Liver (tissue), 9 donors: ENCODE results near the gene TNFRSF1B. TPM values are rescaled to one million over a fixed set of nuclear protein-coding genes. Genes with fewer than 3 reads are reported as not detected.

Source experiments
- DNase-seq: peaks from one replicate; pipeline ENCODE4 v3.0.0-alpha.2; 2017; ENCODE audit warnings: low spot score
- H3K27ac ChIP-seq, 2 donors: one replicate each; pipeline ENCODE4 v1.7.0; 2013; ENCODE audit warnings: inconsistent platforms in 2 of 2, low read length in 2 of 2, control low read depth in 1 of 2, low read depth in 1 of 2, mild to moderate bottlenecking in 1 of 2
- H3K27me3 ChIP-seq, 4 donors: one replicate each; pipeline versions ENCODE4 v1.6.1 to v1.7.0; 2013; ENCODE audit warnings: low read length in 3 of 4, inconsistent platforms in 1 of 4, mild to moderate bottlenecking in 1 of 4, moderate library complexity in 1 of 4; ENCODE audit not compliant: control insufficient read depth in 4 of 4, insufficient read depth in 4 of 4
- H3K36me3 ChIP-seq, 4 donors: one replicate each; pipeline versions ENCODE4 v1.6.1 to v1.7.0; 2013; ENCODE audit warnings: low read length in 3 of 4, mild to moderate bottlenecking in 3 of 4, low read depth in 1 of 4, moderate library complexity in 1 of 4; ENCODE audit not compliant: control insufficient read depth in 4 of 4, insufficient read depth in 3 of 4
- H3K4me1 ChIP-seq, 4 donors: one replicate each; pipeline versions ENCODE4 v1.6.1 to v1.7.0; 2013; ENCODE audit warnings: low read length in 3 of 4, mild to moderate bottlenecking in 3 of 4, moderate library complexity in 1 of 4; ENCODE audit not compliant: control insufficient read depth in 4 of 4, insufficient read depth in 4 of 4
- H3K4me3 ChIP-seq, 3 donors: one replicate each; pipeline versions ENCODE4 v1.6.1 to v1.7.0; 2013; ENCODE audit warnings: low read length in 3 of 3, control low read depth in 1 of 3, low read depth in 1 of 3, mild to moderate bottlenecking in 1 of 3
- H3K9ac ChIP-seq, 2 donors: one replicate each; pipeline ENCODE4 v1.7.0; 2013; ENCODE audit warnings: low read length in 2 of 2, mild to moderate bottlenecking in 2 of 2, moderate library complexity in 2 of 2, control low read depth in 1 of 2, low read depth in 1 of 2
- H3K9me3 ChIP-seq, 4 donors: one replicate each; pipeline versions ENCODE4 v1.6.1 to v1.7.0; 2013; ENCODE audit warnings: low read length in 3 of 4; ENCODE audit not compliant: control insufficient read depth in 4 of 4
- EGR1 ChIP-seq, 2 donors: IDR thresholded peaks; 2 replicates each; pipeline ENCODE4 v1.6.1; 2016 to 2018; ENCODE audit warnings: antibody characterized with exemption in 2 of 2, low read depth in 2 of 2
- FOXA1 ChIP-seq: IDR thresholded peaks from 2 replicates; pipeline ENCODE4 v1.6.1; 2016; ENCODE audit warnings: antibody characterized with exemption
- FOXA2 ChIP-seq: IDR thresholded peaks from 2 replicates; pipeline ENCODE4 v1.6.1; 2016; ENCODE audit warnings: antibody characterized with exemption
- GABPA ChIP-seq, 2 donors: IDR thresholded peaks in 1 of 2; conservative IDR thresholded peaks in 1 of 2; 2 replicates each; pipeline ENCODE4 v1.6.1; 2016; ENCODE audit warnings: antibody characterized with exemption in 2 of 2, mild to moderate bottlenecking in 1 of 2, moderate library complexity in 1 of 2
- HNF4A ChIP-seq, 2 donors: conservative IDR thresholded peaks; 2 replicates each; pipeline ENCODE4 v1.6.1; 2016; ENCODE audit warnings: antibody characterized with exemption in 2 of 2, mild to moderate bottlenecking in 2 of 2
- HNF4G ChIP-seq: IDR thresholded peaks from 2 replicates; pipeline ENCODE4 v1.6.1; 2016; ENCODE audit warnings: antibody characterized with exemption
- JUND ChIP-seq, 2 donors: IDR thresholded peaks; 2 replicates each; pipeline ENCODE4 v1.6.1; 2016; ENCODE audit warnings: antibody characterized with exemption in 2 of 2
- NR2F2 ChIP-seq: IDR thresholded peaks from 2 replicates; pipeline ENCODE4 v1.6.1; 2016; ENCODE audit warnings: antibody characterized with exemption
- RAD21 ChIP-seq, 2 donors: IDR thresholded peaks; 2 replicates each; pipeline ENCODE4 v1.6.1; 2016; ENCODE audit warnings: antibody characterized with exemption in 2 of 2, mild to moderate bottlenecking in 2 of 2
- TAF1 ChIP-seq: conservative IDR thresholded peaks from 2 replicates; pipeline ENCODE4 v1.6.1; 2016; ENCODE audit warnings: antibody characterized with exemption, mild to moderate bottlenecking
- YY1 ChIP-seq: IDR thresholded peaks from 2 replicates; pipeline ENCODE4 v1.6.1; 2016; ENCODE audit warnings: antibody characterized with exemption, mild to moderate bottlenecking
- WGBS: extraction: QIAGEN DNeasy Blood & Tissue Kit; methylation state at CpG from one replicate; pipeline ENCODE4 v1.1.7; 2013; 5-methylcytosine and 5-hydroxymethylcytosine counted together
- polyA plus RNA-seq, 2 donors: library from polyadenylated mRNA; stranded (reverse) in 1 of 2; unstranded in 1 of 2; fragments of 200-250 nt in 1 of 2; fragments of >200 nt in 1 of 2; fragmentation: Nextera tagmentation in 1 of 2; extraction: Ambion mirVana in 1 of 2; gene quantifications; one replicate each; pipeline versions ENCODE4 v1.2.1 to v1.2.3, GENCODE V29; 2013 to 2015
- total RNA-seq, 2 donors: library from RNA; depleted of rRNA; stranded (reverse); fragments of >200 nt; gene quantifications; one replicate each; pipeline ENCODE4 v1.2.3, GENCODE V29; 2014
- TF ChIP-seq, protein P1 (sequence below): IDR thresholded peaks from 2 replicates; pipeline ENCODE4 v1.6.1; 2016; ENCODE audit warnings: antibody characterized with exemption
- TF ChIP-seq, protein P2 (sequence below): IDR thresholded peaks from 2 replicates; pipeline ENCODE4 v1.6.1; 2016; ENCODE audit warnings: antibody characterized with exemption
- TF ChIP-seq, protein P3 (sequence below): IDR thresholded peaks from 2 replicates; pipeline ENCODE4 v1.6.1; 2016; ENCODE audit warnings: antibody characterized with exemption, mild to moderate bottlenecking
- TF ChIP-seq, protein P4 (sequence below): IDR thresholded peaks from 2 replicates; pipeline ENCODE4 v1.6.1; 2016; ENCODE audit warnings: antibody characterized with exemption
- donor health status: healthy.
- donor health status: healthy.
- donor health status: healthy.
- donor health status: healthy.
- donor health status: healthy.

Gene TNFRSF1B
- total and polyA plus RNA-seq, 4 donors: 7.2 to 19.6 (median 16.5) TPM

DNA sequence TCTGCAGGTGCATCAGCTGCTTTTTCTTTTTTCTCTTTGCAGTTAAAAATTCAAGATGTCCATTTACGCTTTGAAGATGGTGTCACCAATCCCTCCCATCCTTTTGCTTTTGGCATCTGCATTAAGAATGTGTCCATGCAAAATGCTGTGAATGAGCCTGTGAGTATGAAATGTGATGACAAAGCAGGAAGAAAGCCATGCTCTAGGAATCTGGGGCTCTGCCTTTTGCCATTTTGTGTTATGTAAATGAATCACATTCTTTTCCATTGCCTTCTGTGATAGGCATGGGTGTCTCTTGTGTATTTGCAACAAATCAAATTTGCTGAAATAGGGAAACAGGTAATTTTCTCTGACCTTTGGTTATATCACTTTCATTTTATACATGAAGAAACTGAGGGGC is 82.4 kb downstream of the TNFRSF1B start:
- peaks cover 16 to 65% (median 56%) of the 10 kb centered on the region in 4 donors for H3K36me3 ChIP-seq
- TF ChIP-seq EGR1 (IDR thresholded peaks at IDR 0.05; ENCODE audit: low read depth in 2 of 2): no peak
- TF ChIP-seq, protein P1, sequence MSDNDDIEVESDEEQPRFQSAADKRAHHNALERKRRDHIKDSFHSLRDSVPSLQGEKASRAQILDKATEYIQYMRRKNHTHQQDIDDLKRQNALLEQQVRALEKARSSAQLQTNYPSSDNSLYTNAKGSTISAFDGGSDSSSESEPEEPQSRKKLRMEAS: no peak
- TF ChIP-seq NR2F2: no peak
- TF ChIP-seq HNF4A (conservative IDR thresholded peaks at IDR 0.05): no peak
- TF ChIP-seq JUND (IDR thresholded peaks at IDR 0.05): no peak
- TF ChIP-seq HNF4G: no peak
- TF ChIP-seq YY1: no peak
- TF ChIP-seq RAD21 (IDR thresholded peaks at IDR 0.05): no peak
- TF ChIP-seq GABPA (IDR thresholded peaks at IDR 0.05 in 1 of 2, conservative IDR thresholded peaks at IDR 0.05 in 1 of 2): no peak
- no peak for TF ChIP-seq FOXA1
- WGBS: 100% methylated on average over 1 of the region's 1 CpG

DNA sequence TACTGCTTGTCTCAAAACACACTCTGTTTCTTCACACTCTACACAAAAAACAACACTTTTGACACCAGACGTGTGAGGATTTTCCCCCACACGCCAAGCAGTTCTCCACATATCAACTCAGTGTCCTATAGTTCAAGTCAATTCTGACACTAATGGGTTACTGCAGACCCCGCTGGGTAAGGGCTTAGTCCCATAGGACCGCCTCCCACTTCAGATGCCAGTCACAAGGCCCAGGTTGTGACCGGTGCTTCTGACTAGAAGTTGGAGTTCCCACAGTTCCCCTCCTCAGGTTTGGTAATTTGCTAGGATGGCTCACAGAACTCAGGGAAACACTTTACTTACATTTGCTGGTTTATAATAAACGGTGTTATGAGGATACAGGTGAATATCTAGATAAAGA is 83.0 kb downstream of the TNFRSF1B start:
- Histone ChIP-seq H3K9me3 (no peaks in the 10 kb centered on the region), H3K27me3 (no peaks in the 10 kb centered on the region), H3K4me3 (no peak overlapping the region), H3K27ac (no peak overlapping the region), H3K9ac (no peak overlapping the region), H3K36me3 (peaks cover 16 to 60% (median 51%) of the 10 kb centered on the region in 4 donors), H3K4me1 (no peaks in the 10 kb centered on the region)
- DNase-seq: no peak
- no peak for TF ChIP-seq FOXA2
- WGBS: 91% methylated on average over 6 of the region's 6 CpGs

More for the DNA sequence above, 82.4 kb downstream of the TNFRSF1B start:
- no peak overlapping the region for H3K27ac ChIP-seq
- no peaks in the 10 kb centered on the region for H3K27me3 ChIP-seq
- H3K9ac ChIP-seq: no peak overlapping the region
- H3K4me1 ChIP-seq: no peaks in the 10 kb centered on the region
- H3K4me3 ChIP-seq: no peak overlapping the region
- DNase-seq: no peak
- H3K9me3 ChIP-seq: no peaks in the 10 kb centered on the region

DNA sequence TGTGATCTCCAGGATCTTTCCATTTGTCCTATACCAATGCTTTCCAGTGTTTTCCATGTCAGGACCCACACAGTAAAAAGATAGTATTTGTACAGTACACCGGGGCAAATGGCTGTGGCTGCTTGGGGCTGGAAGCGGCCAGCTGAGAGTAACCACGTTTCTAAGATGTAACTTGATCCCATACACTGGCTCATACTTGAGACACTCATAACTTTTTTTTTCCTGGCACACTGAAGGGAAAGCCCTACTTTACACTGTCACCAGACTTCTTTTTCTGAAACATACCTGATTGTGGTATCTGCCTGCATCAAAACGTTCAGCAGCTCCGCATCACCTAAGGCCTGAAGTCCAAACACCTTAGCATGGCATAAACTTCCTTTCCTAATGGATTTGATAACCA is 84.7 kb downstream of the TNFRSF1B start:
- Histone ChIP-seq H3K4me1 (no peaks in the 10 kb centered on the region), H3K4me3 (no peak overlapping the region), H3K27ac (no peak overlapping the region), H3K36me3 (peaks cover 12 to 57% (median 42%) of the 10 kb centered on the region in 4 donors), H3K9ac (no peak overlapping the region), H3K9me3 (no peaks in the 10 kb centered on the region), H3K27me3 (no peaks in the 10 kb centered on the region)
- no peak for DNase-seq
- TF ChIP-seq YY1: no peak
- TF ChIP-seq FOXA2: no peak
- no peak for TF ChIP-seq GABPA (IDR thresholded peaks at IDR 0.05 in 1 of 2, conservative IDR thresholded peaks at IDR 0.05 in 1 of 2)
- TF ChIP-seq, protein P1: no peak
- no peak for TF ChIP-seq HNF4A (conservative IDR thresholded peaks at IDR 0.05)
- whole genome bisulfite sequencing: 89% methylated on average over 5 of the region's 5 CpGs

DNA sequence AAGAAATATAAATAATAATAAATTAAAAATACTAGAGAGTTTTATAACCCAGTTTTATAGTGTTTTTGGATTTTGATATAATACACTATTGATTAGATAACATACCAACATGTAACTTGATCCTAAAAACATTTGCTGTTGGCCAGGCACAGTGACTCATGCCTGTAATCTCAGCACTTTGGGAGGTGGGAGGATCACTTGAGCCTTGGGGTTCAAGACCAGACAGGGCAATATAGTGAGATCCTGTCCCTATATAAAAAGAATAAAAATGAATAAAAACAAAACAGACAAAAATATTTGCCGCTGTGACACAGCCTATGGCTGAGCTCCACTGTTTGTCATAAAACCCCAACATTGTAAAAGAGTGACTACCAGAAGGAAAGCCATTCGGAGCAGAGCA is 89.1 kb downstream of the TNFRSF1B start:
- Histone ChIP-seq H3K36me3 (peaks cover 11 to 66% (median 36%) of the 10 kb centered on the region in 4 donors), H3K9ac (no peak overlapping the region), H3K4me1 (no peaks in the 10 kb centered on the region), H3K4me3 (no peak overlapping the region), H3K27me3 (no peaks in the 10 kb centered on the region), H3K27ac (no peak overlapping the region), H3K9me3 (no peaks in the 10 kb centered on the region)
- no peak for DNase-seq
- 98% methylated on average over 2 of the region's 2 CpGs for WGBS
- TF ChIP-seq EGR1 (IDR thresholded peaks at IDR 0.05; ENCODE audit: low read depth in 2 of 2): no peak
- TF ChIP-seq HNF4G: no peak
- TF ChIP-seq, protein P1: no peak
- no peak for TF ChIP-seq RAD21 (IDR thresholded peaks at IDR 0.05)
- no peak for TF ChIP-seq TAF1
- TF ChIP-seq, protein P2, sequence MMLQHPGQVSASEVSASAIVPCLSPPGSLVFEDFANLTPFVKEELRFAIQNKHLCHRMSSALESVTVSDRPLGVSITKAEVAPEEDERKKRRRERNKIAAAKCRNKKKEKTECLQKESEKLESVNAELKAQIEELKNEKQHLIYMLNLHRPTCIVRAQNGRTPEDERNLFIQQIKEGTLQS: no peak
- no peak for TF ChIP-seq YY1
- TF ChIP-seq FOXA1: no peak
- TF ChIP-seq, protein P3, sequence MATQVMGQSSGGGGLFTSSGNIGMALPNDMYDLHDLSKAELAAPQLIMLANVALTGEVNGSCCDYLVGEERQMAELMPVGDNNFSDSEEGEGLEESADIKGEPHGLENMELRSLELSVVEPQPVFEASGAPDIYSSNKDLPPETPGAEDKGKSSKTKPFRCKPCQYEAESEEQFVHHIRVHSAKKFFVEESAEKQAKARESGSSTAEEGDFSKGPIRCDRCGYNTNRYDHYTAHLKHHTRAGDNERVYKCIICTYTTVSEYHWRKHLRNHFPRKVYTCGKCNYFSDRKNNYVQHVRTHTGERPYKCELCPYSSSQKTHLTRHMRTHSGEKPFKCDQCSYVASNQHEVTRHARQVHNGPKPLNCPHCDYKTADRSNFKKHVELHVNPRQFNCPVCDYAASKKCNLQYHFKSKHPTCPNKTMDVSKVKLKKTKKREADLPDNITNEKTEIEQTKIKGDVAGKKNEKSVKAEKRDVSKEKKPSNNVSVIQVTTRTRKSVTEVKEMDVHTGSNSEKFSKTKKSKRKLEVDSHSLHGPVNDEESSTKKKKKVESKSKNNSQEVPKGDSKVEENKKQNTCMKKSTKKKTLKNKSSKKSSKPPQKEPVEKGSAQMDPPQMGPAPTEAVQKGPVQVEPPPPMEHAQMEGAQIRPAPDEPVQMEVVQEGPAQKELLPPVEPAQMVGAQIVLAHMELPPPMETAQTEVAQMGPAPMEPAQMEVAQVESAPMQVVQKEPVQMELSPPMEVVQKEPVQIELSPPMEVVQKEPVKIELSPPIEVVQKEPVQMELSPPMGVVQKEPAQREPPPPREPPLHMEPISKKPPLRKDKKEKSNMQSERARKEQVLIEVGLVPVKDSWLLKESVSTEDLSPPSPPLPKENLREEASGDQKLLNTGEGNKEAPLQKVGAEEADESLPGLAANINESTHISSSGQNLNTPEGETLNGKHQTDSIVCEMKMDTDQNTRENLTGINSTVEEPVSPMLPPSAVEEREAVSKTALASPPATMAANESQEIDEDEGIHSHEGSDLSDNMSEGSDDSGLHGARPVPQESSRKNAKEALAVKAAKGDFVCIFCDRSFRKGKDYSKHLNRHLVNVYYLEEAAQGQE: no peak
- no peak for TF ChIP-seq JUND (IDR thresholded peaks at IDR 0.05)
- no peak for TF ChIP-seq HNF4A (conservative IDR thresholded peaks at IDR 0.05)
- TF ChIP-seq, protein P4, sequence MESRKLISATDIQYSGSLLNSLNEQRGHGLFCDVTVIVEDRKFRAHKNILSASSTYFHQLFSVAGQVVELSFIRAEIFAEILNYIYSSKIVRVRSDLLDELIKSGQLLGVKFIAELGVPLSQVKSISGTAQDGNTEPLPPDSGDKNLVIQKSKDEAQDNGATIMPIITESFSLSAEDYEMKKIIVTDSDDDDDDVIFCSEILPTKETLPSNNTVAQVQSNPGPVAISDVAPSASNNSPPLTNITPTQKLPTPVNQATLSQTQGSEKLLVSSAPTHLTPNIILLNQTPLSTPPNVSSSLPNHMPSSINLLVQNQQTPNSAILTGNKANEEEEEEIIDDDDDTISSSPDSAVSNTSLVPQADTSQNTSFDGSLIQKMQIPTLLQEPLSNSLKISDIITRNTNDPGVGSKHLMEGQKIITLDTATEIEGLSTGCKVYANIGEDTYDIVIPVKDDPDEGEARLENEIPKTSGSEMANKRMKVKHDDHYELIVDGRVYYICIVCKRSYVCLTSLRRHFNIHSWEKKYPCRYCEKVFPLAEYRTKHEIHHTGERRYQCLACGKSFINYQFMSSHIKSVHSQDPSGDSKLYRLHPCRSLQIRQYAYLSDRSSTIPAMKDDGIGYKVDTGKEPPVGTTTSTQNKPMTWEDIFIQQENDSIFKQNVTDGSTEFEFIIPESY: no peak
